Measurements from ENCODE around the gene CDC5L.

GRCh38 chr6:44401138-44401537 lies 13.6 kb downstream of the CDC5L start:
- TF ChIP-seq POLR2A (IDR thresholded peaks at IDR 0.05; ENCODE audit: low read depth, low read length) (no peak), TAF1 (IDR thresholded peaks at IDR 0.05; ENCODE audit: low read depth, low read length) (no peak), POLR2AphosphoS5 (IDR thresholded peaks at IDR 0.05; ENCODE audit: low read depth, low read length) (no peak), PAX5 (IDR thresholded peaks at IDR 0.05; ENCODE audit: insufficient read depth, low read length, severe bottlenecking) (no peak)
